ENCODE measurements around the gene ANKRD44.
"Not testable (repeated sequence)": the region's sequence is repeated elsewhere in the genome, so short reads cannot be mapped to it uniquely, and the experiment has no call there.

The ANKRD44 gene

GRCh38 chr2:197071213-197071612 is 239.4 kb downstream of the ANKRD44 start:
- DNase-seq = no peak

- no peak for DNase-seq
Observed at GRCh38 chr2:197069958-197070357, 240.6 kb downstream of the ANKRD44 start.

GRCh38 chr2:197062574-197062973 is 248.0 kb downstream of the ANKRD44 start:
- not testable (repeated sequence) for DNase-seq

- no peak for DNase-seq
Observed at GRCh38 chr2:197059477-197059876, 251.1 kb downstream of the ANKRD44 start.

GRCh38 chr2:197058777-197059300 is 251.7 kb downstream of the ANKRD44 start:
- no peak for DNase-seq

GRCh38 chr2:197057959-197058358 is 252.6 kb downstream of the ANKRD44 start:
- DNase-seq = no peak

- no peak for DNase-seq
Observed at GRCh38 chr2:197055045-197055444, 255.5 kb downstream of the ANKRD44 start.

GRCh38 chr2:197054437-197054836 is 256.1 kb downstream of the ANKRD44 start:
- no peak for DNase-seq

- no peak for DNase-seq
Observed at GRCh38 chr2:197052356-197052755, 258.2 kb downstream of the ANKRD44 start.

- no peak for DNase-seq
Observed at GRCh38 chr2:197045115-197045514, 265.5 kb downstream of the ANKRD44 start.

- no peak for DNase-seq
Observed at GRCh38 chr2:197042739-197043196, 267.8 kb downstream of the ANKRD44 start.

- DNase-seq = no peak
Observed at GRCh38 chr2:197037863-197038398, 272.6 kb downstream of the ANKRD44 start.

GRCh38 chr2:197035002-197035401 is 275.6 kb downstream of the ANKRD44 start:
- no peak for DNase-seq

GRCh38 chr2:197034292-197034691 is 276.3 kb downstream of the ANKRD44 start:
- DNase-seq = no peak

GRCh38 chr2:197033222-197033621 is 277.4 kb downstream of the ANKRD44 start:
- no peak for DNase-seq

- DNase-seq = no peak
Observed at GRCh38 chr2:197031803-197032202, 278.8 kb downstream of the ANKRD44 start.

- DNase-seq = no peak
Observed at GRCh38 chr2:197030090-197030489, 280.5 kb downstream of the ANKRD44 start.

GRCh38 chr2:197028633-197029032 is 281.9 kb downstream of the ANKRD44 start:
- DNase-seq = no peak

- no peak for DNase-seq
Observed at GRCh38 chr2:197028230-197028629, 282.4 kb downstream of the ANKRD44 start.

- DNase-seq = no peak
Observed at GRCh38 chr2:197024206-197024605, 286.4 kb downstream of the ANKRD44 start.

GRCh38 chr2:197020921-197021320 is 289.7 kb downstream of the ANKRD44 start:
- DNase-seq = not testable (repeated sequence)

- no peak for DNase-seq
Observed at GRCh38 chr2:197013098-197013497, 297.5 kb downstream of the ANKRD44 start.

- peak; percentile 59 for DNase-seq
Observed at GRCh38 chr2:197011801-197012641, 298.6 kb downstream of the ANKRD44 start.

- DNase-seq = no peak
Observed at GRCh38 chr2:197011021-197011417, 299.6 kb downstream of the ANKRD44 start.
